ENCODE results near the gene PRPF6.

Gene PRPF6

GRCh38 chr20:63980806-63981728 lies at the start of gene PRPF6:
PRPF6 (plus strand) TSS chr20:63981132; CDS start chr20:63981246, 114 bp downstream.
- peak; percentile 77 for DNase-seq

- DNase-seq: no peak
Observed at GRCh38 chr20:63931735-63932134, 49.2 kb upstream of the PRPF6 start.

GRCh38 chr20:63932606-63933160 lies 48.2 kb upstream of the PRPF6 start:
- no peak for DNase-seq

GRCh38 chr20:63933646-63934045 lies 47.3 kb upstream of the PRPF6 start:
- DNase-seq: no peak

- DNase-seq: no peak
Observed at GRCh38 chr20:63934271-63935068, 46.5 kb upstream of the PRPF6 start.

GRCh38 chr20:63935447-63935846 lies 45.5 kb upstream of the PRPF6 start:
- DNase-seq: no peak

GRCh38 chr20:63937596-63937995 lies 43.3 kb upstream of the PRPF6 start:
- no peak for DNase-seq

GRCh38 chr20:63939061-63939935 lies 41.6 kb upstream of the PRPF6 start:
- DNase-seq: no peak

GRCh38 chr20:63940071-63940471 lies 40.9 kb upstream of the PRPF6 start:
- DNase-seq: no peak

GRCh38 chr20:63940472-63941266 lies 40.3 kb upstream of the PRPF6 start:
- DNase-seq: no peak

GRCh38 chr20:63941282-63942081 lies 39.5 kb upstream of the PRPF6 start:
- no peak for DNase-seq

GRCh38 chr20:63942250-63942951 lies 38.5 kb upstream of the PRPF6 start:
- DNase-seq: peak; percentile 15

GRCh38 chr20:63942969-63943807 lies 37.7 kb upstream of the PRPF6 start:
- no peak for DNase-seq

- no peak for DNase-seq
Observed at GRCh38 chr20:63943808-63944077, 37.2 kb upstream of the PRPF6 start.

GRCh38 chr20:63944078-63944941 lies 36.6 kb upstream of the PRPF6 start:
- DNase-seq: no peak

GRCh38 chr20:63945031-63945658 lies 35.8 kb upstream of the PRPF6 start:
- DNase-seq: no peak

Data from T1000 (cell line).